ENCODE measurements around the gene C6orf47. TPM values are rescaled to one million over a fixed set of nuclear protein-coding genes. Genes with fewer than 3 reads are reported as not detected.

C6orf47 gene
- polyA plus RNA-seq, 1 of the 3 experiments (the other 2 are of a cell fraction): 10.3 TPM

DNA sequence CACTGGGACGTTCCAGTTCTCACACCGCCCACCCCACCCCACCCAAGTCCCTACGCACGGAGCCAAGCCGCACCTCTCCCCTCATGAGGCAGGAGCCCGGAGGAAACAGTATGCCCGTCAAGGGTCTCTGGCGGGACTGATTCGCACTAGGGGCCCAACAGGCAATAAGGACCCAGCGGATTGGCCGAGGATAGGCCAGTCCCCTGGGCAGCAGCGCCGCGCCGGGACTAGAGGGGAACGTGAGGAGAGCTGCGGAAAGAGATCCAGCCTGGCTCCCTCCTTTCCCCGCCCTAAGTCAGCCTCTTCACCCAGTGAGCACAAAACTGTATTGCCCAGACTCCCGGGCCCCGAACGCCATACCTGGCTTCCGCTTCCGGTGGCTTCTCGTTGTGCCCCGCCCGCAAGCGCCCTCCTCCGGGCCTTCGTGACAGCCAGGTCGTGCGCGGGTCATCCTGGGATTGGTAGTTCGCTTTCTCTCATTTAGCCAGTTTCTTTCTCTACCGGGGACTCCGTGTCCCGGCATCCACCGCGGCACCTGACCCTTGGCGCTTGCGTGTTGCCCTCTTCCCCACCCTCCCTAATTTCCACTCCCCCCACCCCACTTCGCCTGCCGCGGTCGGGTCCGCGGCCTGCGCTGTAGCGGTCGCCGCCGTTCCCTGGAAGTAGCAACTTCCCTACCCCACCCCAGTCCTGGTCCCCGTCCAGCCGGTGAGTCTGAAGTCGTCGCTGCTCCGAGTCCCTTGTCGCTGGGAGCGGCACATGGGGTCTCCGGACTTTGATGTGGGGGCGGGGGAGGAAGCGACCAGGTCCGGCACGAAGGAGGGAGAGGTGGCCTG is 5.1 kb upstream of the C6orf47 start, which contains the start of gene CSNK2B (continued):
- TF ChIP-seq MAX (IDR thresholded peaks at IDR 0.05; ENCODE audit: low read depth): peak; percentile 72
- peak; percentile 35; the same call in 1 of the 2 replicates for TF ChIP-seq ZBTB33 (IDR thresholded peaks at IDR 0.05; ENCODE audit: borderline replicate concordance, low read depth)
- no peak for TF ChIP-seq FOSL2 (IDR thresholded peaks at IDR 0.05; ENCODE audit: borderline replicate concordance, low read depth)
- peak; percentile 59 for TF ChIP-seq USF2 (IDR thresholded peaks at IDR 0.05; ENCODE audit: borderline replicate concordance, low read depth, low read length)
- 0 out of 2 replicates have a peak, but pooled peaks have one; percentile 11 for TF ChIP-seq PBX3 (IDR thresholded peaks at IDR 0.05)
- TF ChIP-seq RCOR1 (IDR thresholded peaks at IDR 0.05; ENCODE audit: low read length): no peak
- TF ChIP-seq NRF1 (IDR thresholded peaks at IDR 0.05; ENCODE audit: low read depth, low read length): peak; percentile 63

- under 1% methylated on average over 39 of the region's 39 CpGs for WGBS (ENCODE audit: low lambda C conversion rate)
- Histone ChIP-seq H3K4me1 (ENCODE audit: control insufficient read depth in 1 of 2, insufficient read depth in 2 of 2, low read depth in 1 of 2, low read length in 1 of 2) (peaks cover 17 to 18% of the 10 kb centered on the region in 2 experiments; a peak in 3 of 4 replicates), H3K4me3 (ENCODE audit: low read depth in 2 of 2, low read length in 1 of 2) (peak within 1 kb of the TSS; percentile 86 to 89), H3K79me2 (ENCODE audit: insufficient read depth) (peaks cover 77% of the 10 kb centered on the region), H3K27me3 (ENCODE audit: insufficient read depth) (no peaks in the 10 kb centered on the region), H3K9me2 (no peaks in the 10 kb centered on the region), H2AFZ (ENCODE audit: low read depth) (peak within 1 kb of the TSS; percentile 58), H4K20me1 (ENCODE audit: insufficient read depth) (no peaks in the 10 kb centered on the region), H3K9ac (peak within 1 kb of the TSS; percentile 77), H3K9me3 (no peaks in the 10 kb centered on the region), H3K27ac (ENCODE audit: low read depth in 2 of 2, low read length in 1 of 2) (peak within 1 kb of the TSS; percentile 87 to 92), H3F3A (replicated peaks; ENCODE audit: insufficient read depth) (peaks cover 27% of the 10 kb centered on the region), H3K36me3 (replicated peaks in 1 of 2; ENCODE audit: control insufficient read depth in 1 of 2, insufficient read depth in 2 of 2, low read length in 1 of 2) (peaks cover 38 to 40% of the 10 kb centered on the region in 2 experiments), H3K4me2 (peak within 1 kb of the TSS; percentile 97)
- DNase-seq: peak; percentile 74
- CTCF ChIA-PET: interaction anchor here (0.7 to 2.8 kb wide), 7 partner anchors 9 to 118 kb away, joined by 3 to 10 read pairs (median 5); partner anchors contain the start of genes APOM, ATP6V1G2, BAG6 and LY6G5C
- POLR2A ChIA-PET: interaction anchor here (0.6 to 1.9 kb wide), 11 partner anchors 10 to 1307 kb away, joined by 3 to 20 read pairs (median 3); partner anchors contain the start of genes AGPAT1, BAG6, EHMT2 and LSM2
- TF ChIP-seq TEAD4 (IDR thresholded peaks at IDR 0.05; ENCODE audit: borderline replicate concordance, insufficient read depth): no peak
- peak; percentile 88 for TF ChIP-seq NRF1 (IDR thresholded peaks at IDR 0.05; ENCODE audit: low read depth, low read length)
- TF ChIP-seq MAX (IDR thresholded peaks at IDR 0.05; ENCODE audit: low read depth): peak; percentile 63
- peak; percentile 89 for TF ChIP-seq MXI1 (IDR thresholded peaks at IDR 0.05; ENCODE audit: low read depth, low read length)
- TF ChIP-seq SIN3A (IDR thresholded peaks at IDR 0.05; ENCODE audit: borderline replicate concordance, low read depth, low read length): peak; percentile 75; the same call in 1 of the 2 replicates
- peak; percentile 44; the same call in 1 of the 2 replicates for TF ChIP-seq TAF1 (IDR thresholded peaks at IDR 0.05; ENCODE audit: borderline replicate concordance, low read depth, low read length)
- peak; percentile 94 for TF ChIP-seq YY1 (IDR thresholded peaks at IDR 0.05; ENCODE audit: low read depth)
- TF ChIP-seq SMC3 (IDR thresholded peaks at IDR 0.05; ENCODE audit: low read depth, low read length): no peak
Observed at GRCh38 chr6:31664790-31665500, 4.4 kb upstream of the C6orf47 start, which contains the start of gene GPANK1. GPANK1 (minus strand) TSS chr6:31664997; CDS start chr6:31664478, 519 bp downstream.
